Peyer's patch (tissue), 4 donors: ENCODE results near the gene RNF11. TPM values are rescaled to one million over a fixed set of nuclear protein-coding genes. Genes with fewer than 3 reads are reported as not detected.
"Not testable (repeated sequence)": the region's sequence is repeated elsewhere in the genome, so short reads cannot be mapped to it uniquely, and the experiment has no call there.

ENCODE experiments used
- DNase-seq, 3 donors: peaks; one replicate each; pipeline ENCODE4 v3.0.0-alpha.2; 2017 to 2019
- H3K27ac ChIP-seq, 4 donors: fragments of 200-600 bp; sonication (generic); one replicate each; pipeline ENCODE4 v1.5.1; 2016 to 2019
- H3K27me3 ChIP-seq, 2 donors: fragments of 200-600 bp; sonication (generic); one replicate each; pipeline ENCODE4 v1.5.1; 2019
- H3K36me3 ChIP-seq, 3 donors: fragments of 200-600 bp; sonication (generic); one replicate each; pipeline ENCODE4 v1.5.1; 2016 to 2019
- H3K4me1 ChIP-seq, 4 donors: fragments of 200-600 bp; sonication (generic); one replicate each; pipeline ENCODE4 v1.5.1; 2016 to 2019
- H3K4me3 ChIP-seq, 4 donors: fragments of 200-600 bp; sonication (generic); 1 replicate in 3 of 4; 2 replicates in 1 of 4; pipeline ENCODE4 v1.5.1; 2016 to 2019; ENCODE audit warnings: mild to moderate bottlenecking in 1 of 4
- H3K9me3 ChIP-seq, 4 donors: fragments of 200-600 bp; sonication (generic); one replicate each; pipeline ENCODE4 v1.5.1; 2016 to 2019; ENCODE audit warnings: mild to moderate bottlenecking in 1 of 4
- POLR2A ChIP-seq, 2 donors: fragments of 450-650 bp; IDR thresholded peaks; one replicate each; pipeline ENCODE4 v1.5.1; 2017; ENCODE audit warnings: antibody characterized with exemption in 2 of 2, mild to moderate bottlenecking in 2 of 2, moderate library complexity in 2 of 2
- total RNA-seq, 4 donors: library from RNA; depleted of rRNA; stranded (reverse); fragments of >200 nt; gene quantifications; one replicate each; pipeline ENCODE4 v1.1.0, GENCODE V29; 2016
- TF ChIP-seq, protein P1 (sequence below), 6 experiments: fragments of 450-650 bp in 4 of 6; fragments of 200-600 bp in 2 of 6; sonication (generic) in 1 of 6; IDR thresholded peaks; one replicate each; pipeline ENCODE4 v1.5.1; 2017 to 2019; ENCODE audit warnings: antibody characterized with exemption in 6 of 6, mild to moderate bottlenecking in 3 of 6, moderate library complexity in 1 of 6

Gene RNF11
- total RNA-seq, 4 donors from 2014 or later, result 58.6 to 101 (median 75.6) TPM

DNA sequence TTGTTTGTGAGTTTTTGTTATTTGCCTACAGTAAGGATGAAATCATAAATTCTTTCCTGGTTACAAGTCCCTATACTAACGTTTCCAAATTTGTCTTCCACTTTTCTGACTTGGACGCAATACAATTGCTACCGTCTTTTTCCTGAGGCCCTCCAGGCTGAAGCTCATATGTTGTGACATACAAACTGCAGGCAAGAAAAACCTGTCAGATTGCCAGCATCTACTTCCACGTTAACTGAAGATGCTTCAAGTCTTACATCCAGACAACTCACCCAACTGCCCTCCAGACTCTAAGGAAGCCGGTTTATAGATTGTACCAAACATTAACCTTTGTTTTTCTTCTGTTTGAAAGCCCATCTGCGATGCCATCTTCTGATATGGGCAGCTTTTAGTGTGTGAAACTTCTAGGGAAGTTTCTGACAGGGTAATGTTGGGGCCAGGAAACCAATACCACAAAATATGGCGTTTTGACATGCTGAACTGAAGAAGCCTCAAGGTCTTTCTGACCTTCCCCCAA, 21.4 kb upstream of the RNF11 start:
- Histone ChIP-seq H3K27ac (no peak overlapping the region), H3K27me3 (no peaks in the 10 kb centered on the region), H3K4me1 (no peaks in the 10 kb centered on the region), H3K4me3 (no peak overlapping the region), H3K9me3 (no peaks in the 10 kb centered on the region), H3K36me3 (no peaks in the 10 kb centered on the region)
- no peak for DNase-seq
- TF ChIP-seq POLR2A (IDR thresholded peaks at IDR 0.05), result no peak
- TF ChIP-seq, protein P1, sequence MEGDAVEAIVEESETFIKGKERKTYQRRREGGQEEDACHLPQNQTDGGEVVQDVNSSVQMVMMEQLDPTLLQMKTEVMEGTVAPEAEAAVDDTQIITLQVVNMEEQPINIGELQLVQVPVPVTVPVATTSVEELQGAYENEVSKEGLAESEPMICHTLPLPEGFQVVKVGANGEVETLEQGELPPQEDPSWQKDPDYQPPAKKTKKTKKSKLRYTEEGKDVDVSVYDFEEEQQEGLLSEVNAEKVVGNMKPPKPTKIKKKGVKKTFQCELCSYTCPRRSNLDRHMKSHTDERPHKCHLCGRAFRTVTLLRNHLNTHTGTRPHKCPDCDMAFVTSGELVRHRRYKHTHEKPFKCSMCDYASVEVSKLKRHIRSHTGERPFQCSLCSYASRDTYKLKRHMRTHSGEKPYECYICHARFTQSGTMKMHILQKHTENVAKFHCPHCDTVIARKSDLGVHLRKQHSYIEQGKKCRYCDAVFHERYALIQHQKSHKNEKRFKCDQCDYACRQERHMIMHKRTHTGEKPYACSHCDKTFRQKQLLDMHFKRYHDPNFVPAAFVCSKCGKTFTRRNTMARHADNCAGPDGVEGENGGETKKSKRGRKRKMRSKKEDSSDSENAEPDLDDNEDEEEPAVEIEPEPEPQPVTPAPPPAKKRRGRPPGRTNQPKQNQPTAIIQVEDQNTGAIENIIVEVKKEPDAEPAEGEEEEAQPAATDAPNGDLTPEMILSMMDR (IDR thresholded peaks at IDR 0.05), result no peak

GRCh38 chr1:51215169-51215568, 20.9 kb upstream of the RNF11 start:
- Histone ChIP-seq H3K9me3 (no peaks in the 10 kb centered on the region), H3K27ac (no peak overlapping the region), H3K4me1 (no peaks in the 10 kb centered on the region), H3K27me3 (no peaks in the 10 kb centered on the region), H3K36me3 (no peaks in the 10 kb centered on the region), H3K4me3 (no peak overlapping the region)
- DNase-seq, result no peak
- no peak for TF ChIP-seq POLR2A (IDR thresholded peaks at IDR 0.05)
- TF ChIP-seq, protein P1 (IDR thresholded peaks at IDR 0.05), result no peak

GRCh38 chr1:51216631-51217030, 19.4 kb upstream of the RNF11 start:
- TF ChIP-seq, protein P1 (IDR thresholded peaks at IDR 0.05), result no peak
- no peak for TF ChIP-seq POLR2A (IDR thresholded peaks at IDR 0.05)
- H3K9me3 ChIP-seq, result no peaks in the 10 kb centered on the region
- no peaks in the 10 kb centered on the region for H3K4me1 ChIP-seq
- no peak for DNase-seq
- H3K27ac ChIP-seq, result no peak overlapping the region
- no peaks in the 10 kb centered on the region for H3K27me3 ChIP-seq
- no peak overlapping the region for H3K4me3 ChIP-seq
- H3K36me3 ChIP-seq, result no peaks in the 10 kb centered on the region

DNA sequence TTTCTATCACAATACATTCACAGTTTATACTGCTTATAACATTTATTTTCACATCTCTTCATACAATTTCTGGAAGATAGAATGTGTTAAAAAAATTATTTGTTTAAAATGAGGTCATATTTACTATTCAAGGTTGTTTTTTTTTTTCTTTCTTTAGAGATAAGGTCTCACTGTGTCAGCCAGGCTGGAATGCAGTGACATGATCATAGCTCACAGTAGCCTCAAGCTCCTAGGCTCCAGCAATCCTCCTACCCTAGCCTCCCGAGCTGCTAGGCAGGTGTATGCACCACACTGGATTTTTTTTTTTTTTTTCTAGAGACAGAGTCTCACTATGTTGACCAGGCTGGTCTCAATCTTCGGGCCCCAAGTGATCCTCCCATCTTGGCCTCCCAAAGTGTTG, 19.0 kb upstream of the RNF11 start:
- Histone ChIP-seq H3K36me3 (no peaks in the 10 kb centered on the region), H3K27ac (no peak overlapping the region), H3K27me3 (no peaks in the 10 kb centered on the region), H3K9me3 (no peaks in the 10 kb centered on the region), H3K4me3 (no peak overlapping the region), H3K4me1 (no peaks in the 10 kb centered on the region)
- TF ChIP-seq, protein P1 (IDR thresholded peaks at IDR 0.05), result no peak
- TF ChIP-seq POLR2A (IDR thresholded peaks at IDR 0.05), result no peak
- no peak for DNase-seq

GRCh38 chr1:51218570-51218969, 17.5 kb upstream of the RNF11 start:
- DNase-seq, result no peak
- TF ChIP-seq, protein P1 (IDR thresholded peaks at IDR 0.05), result peak in 1 of 6 experiments; percentile 6
- no peak for TF ChIP-seq POLR2A (IDR thresholded peaks at IDR 0.05)
- Histone ChIP-seq H3K4me1 (no peaks in the 10 kb centered on the region), H3K27ac (no peak overlapping the region), H3K4me3 (no peak overlapping the region), H3K9me3 (no peaks in the 10 kb centered on the region), H3K27me3 (no peaks in the 10 kb centered on the region), H3K36me3 (no peaks in the 10 kb centered on the region)

GRCh38 chr1:51219022-51219421, 17.1 kb upstream of the RNF11 start:
- Histone ChIP-seq H3K9me3 (no peaks in the 10 kb centered on the region), H3K36me3 (no peaks in the 10 kb centered on the region), H3K27ac (no peak overlapping the region), H3K4me1 (no peaks in the 10 kb centered on the region), H3K4me3 (no peak overlapping the region), H3K27me3 (no peaks in the 10 kb centered on the region)
- no peak for DNase-seq
- TF ChIP-seq, protein P1 (IDR thresholded peaks at IDR 0.05), result no peak
- no peak for TF ChIP-seq POLR2A (IDR thresholded peaks at IDR 0.05)

GRCh38 chr1:51221529-51221928, 14.5 kb upstream of the RNF11 start:
- not testable (repeated sequence) for H3K36me3 ChIP-seq, H3K4me1 ChIP-seq, H3K4me3 ChIP-seq, H3K27ac ChIP-seq, DNase-seq, H3K9me3 ChIP-seq, H3K27me3 ChIP-seq
